Erythroblast (primary cell): ENCODE results near the gene CCL21.

Experiments used
- GATA1 ChIP-seq: IDR thresholded peaks from 2 replicates; pipeline ENCODE4 v1.6.1; 2011; ENCODE audit warnings: low read depth, mild to moderate bottlenecking, control low read depth, low read length, moderate library complexity
- POLR2A ChIP-seq: IDR thresholded peaks from 2 replicates; pipeline ENCODE4 v1.6.1; 2011; ENCODE audit warnings: mild to moderate bottlenecking, low read length

DNA sequence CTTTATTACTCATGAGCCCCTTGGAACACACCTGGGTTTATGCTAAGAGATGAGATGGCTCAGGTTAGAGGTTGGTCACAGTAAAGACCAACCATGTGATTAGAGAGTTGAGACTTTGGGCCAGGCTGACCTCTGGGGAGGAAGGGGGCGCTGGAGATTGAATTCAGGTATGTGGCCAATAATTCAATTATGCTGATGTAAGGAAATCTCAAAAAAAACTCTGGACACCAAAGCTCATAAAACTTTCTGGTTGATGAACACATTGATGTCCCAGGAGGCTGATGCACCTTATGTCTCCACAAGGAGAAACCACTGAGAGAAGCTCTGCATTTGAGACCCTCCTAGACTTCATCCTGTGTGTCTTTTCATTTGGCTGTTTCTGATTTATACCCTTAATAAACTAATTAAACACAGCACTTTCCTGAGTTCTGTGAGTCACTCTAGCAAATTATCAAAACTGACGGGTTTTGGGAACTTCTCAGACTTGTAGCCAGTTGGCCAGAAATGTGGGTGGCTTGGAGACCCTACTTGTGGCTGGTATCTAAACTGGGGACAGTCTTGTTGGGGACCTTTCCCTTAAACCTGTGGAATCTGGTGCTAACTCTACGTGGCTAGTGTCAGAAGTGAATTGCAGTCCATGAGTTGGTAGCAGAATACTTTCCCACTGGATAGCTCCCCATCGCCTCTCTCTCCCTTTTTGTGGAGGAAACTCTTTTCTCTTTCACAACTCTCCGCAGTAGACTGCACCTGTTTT is 40.0 kb downstream of the CCL21 start:
- TF ChIP-seq POLR2A (no peak), GATA1 (no peak)
